ENCODE data around the gene DNAJB11.

DNA sequence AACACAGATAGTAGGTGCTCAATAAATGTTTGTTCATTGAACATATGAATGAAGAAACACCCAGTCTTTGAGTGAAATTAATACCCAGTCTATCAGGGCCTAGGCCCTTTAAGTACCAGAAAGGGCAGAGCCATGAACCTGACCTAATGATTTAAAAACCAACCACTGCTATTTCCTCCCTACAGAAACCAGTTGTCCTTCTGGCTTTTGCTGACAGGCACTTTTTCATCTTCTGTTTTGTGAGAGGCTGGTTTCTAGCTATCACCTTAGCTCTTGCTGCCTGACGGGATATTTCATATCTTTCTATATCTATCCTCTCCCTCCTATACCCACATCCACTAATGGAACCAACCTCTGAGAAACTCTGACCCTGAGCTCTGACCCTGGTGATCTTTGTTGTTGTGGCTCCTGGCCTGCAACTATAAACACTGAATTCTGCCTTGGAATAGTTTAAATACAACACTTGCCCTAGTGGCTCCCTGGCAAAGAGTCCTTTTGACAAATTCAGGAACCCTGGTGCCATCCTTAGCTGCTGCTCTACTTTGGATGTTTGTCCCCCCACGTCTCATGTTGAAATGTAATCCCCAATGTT, 38.2 kb downstream of the DNAJB11 start:
- TF ChIP-seq POLR2A (IDR thresholded peaks at IDR 0.05) (no peak), EP300 (IDR thresholded peaks at IDR 0.05) (no peak)
- TF ChIP-seq, protein P1, sequence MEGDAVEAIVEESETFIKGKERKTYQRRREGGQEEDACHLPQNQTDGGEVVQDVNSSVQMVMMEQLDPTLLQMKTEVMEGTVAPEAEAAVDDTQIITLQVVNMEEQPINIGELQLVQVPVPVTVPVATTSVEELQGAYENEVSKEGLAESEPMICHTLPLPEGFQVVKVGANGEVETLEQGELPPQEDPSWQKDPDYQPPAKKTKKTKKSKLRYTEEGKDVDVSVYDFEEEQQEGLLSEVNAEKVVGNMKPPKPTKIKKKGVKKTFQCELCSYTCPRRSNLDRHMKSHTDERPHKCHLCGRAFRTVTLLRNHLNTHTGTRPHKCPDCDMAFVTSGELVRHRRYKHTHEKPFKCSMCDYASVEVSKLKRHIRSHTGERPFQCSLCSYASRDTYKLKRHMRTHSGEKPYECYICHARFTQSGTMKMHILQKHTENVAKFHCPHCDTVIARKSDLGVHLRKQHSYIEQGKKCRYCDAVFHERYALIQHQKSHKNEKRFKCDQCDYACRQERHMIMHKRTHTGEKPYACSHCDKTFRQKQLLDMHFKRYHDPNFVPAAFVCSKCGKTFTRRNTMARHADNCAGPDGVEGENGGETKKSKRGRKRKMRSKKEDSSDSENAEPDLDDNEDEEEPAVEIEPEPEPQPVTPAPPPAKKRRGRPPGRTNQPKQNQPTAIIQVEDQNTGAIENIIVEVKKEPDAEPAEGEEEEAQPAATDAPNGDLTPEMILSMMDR (IDR thresholded peaks at IDR 0.05) = no peak

Measured in tibial nerve (tissue), 4 donors.